ENCODE measurements around the gene PLD1. TPM values are rescaled to one million over a fixed set of nuclear protein-coding genes. Genes with fewer than 3 reads are reported as not detected.
"Not testable (repeated sequence)": the region's sequence is repeated elsewhere in the genome, so short reads cannot be mapped to it uniquely, and the experiment has no call there.

The PLD1 gene
- total RNA-seq, 1 donor from 2014 or later = 734 TPM

DNA sequence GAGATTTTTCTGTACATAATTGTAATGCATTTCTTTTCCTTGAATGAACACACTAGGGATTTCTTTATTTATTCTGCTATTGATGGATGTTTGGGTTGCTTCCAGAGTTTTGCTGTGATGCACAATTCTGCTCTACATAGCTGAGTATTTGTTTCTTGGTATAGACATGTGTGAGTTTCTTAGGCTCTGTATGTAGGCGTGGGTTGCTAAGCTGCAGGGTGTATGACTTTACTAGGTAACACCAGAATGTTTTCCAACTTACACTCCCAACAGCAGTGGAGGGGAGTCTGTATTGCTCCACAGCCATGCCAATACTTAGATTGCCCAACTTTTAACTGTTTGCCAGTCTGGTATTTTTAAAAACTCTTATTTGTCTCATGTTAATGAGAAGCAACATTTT is 194.6 kb downstream of the PLD1 start:
- no peak for DNase-seq (ENCODE audit: low spot score)

- no peak for DNase-seq (ENCODE audit: low spot score)
Measured at GRCh38 chr3:171615281-171615680, 195.0 kb downstream of the PLD1 start.

DNA sequence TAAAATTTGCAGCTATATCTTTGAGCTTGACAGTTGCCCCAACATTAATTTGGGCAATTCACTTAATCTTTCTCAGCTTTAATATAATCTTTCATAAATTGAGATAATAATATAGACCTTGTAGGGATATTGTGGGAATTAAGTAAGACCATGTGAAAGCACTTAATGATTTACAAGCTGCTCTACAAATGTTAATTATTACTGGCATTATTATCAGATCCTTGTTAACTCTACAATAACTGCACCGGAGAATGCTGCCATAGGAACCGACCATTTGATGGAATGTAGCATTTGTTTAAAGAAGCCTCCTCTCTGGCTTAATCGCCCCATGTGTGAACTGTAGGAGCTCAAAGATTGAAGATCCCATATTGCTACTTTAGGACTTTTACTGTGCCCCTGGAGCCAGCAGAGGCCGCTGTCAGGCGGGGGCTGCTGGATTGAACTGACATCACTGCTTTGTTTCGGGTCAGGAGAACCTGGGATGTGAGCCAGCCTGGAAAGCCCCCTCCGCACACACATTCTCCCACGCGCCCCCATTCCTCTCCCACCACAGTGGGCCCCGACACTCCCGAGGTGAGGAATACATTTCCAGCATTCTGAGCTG is 195.9 kb downstream of the PLD1 start:
- no peak for DNase-seq (ENCODE audit: low spot score)

GRCh38 chr3:171607452-171607851 is 202.8 kb downstream of the PLD1 start:
- no peak for DNase-seq (ENCODE audit: low spot score)

GRCh38 chr3:171606151-171606751 is 204.0 kb downstream of the PLD1 start:
- DNase-seq (ENCODE audit: low spot score) = no peak

DNA sequence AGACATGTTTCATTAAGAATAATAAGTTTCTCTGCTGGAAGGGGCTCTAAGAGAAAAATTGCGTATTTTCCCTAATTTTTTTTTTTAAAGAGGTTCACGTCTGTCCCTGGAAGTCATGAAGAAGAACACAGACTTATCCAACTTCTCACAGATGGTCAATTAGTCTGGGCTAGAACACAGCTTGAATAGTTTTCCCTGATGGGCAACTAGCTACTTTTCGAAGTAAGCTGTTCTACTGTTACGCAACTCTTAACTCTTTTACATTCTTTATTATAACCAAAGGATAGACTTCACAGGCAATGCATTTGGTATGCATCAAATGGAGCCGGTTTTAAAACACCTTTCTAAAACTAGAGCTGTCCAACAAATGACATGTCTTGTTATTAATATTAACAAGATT is 205.9 kb downstream of the PLD1 start:
- no peak for DNase-seq (ENCODE audit: low spot score)

- DNase-seq (ENCODE audit: low spot score) = no peak
Measured at GRCh38 chr3:171602072-171602471, 208.2 kb downstream of the PLD1 start.

DNA sequence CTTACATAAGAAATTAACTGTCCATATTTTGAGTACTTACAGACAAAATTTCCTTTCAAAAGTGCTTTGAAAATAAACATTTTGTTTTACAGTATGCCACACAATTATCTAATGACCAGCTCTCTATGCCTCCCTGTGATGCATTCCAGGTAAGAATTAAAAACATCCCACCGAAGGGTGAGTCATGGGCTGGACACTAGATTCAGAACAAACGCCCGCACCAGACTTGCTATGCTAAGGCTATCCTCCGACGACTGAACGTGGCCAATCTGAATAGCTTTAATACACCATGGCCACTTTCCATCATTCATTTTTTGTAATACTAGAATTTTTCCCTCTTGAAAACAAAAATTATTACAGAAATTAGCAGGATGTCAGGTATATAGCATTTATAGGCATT is 210.3 kb downstream of the PLD1 start:
- DNase-seq (ENCODE audit: low spot score) = no peak

DNA sequence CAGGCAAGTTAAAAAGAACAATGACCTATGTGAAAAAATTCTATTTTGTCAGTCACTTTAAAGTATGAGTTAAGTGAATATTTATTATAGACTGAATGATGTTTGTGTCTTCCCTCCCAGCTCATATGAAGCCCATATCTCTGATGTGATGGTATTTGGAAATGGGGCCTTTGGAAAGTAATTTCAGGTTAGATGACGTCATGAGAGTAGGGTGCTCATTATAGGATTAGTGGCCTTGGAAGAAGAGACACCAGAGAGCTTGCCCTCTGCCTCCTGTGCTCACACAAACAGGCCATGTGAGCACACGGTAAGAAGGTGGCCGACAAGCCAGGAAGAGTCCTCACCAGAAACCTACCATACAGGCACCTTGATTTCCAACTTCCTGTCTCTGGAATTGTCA is 211.3 kb downstream of the PLD1 start:
- no peak for DNase-seq (ENCODE audit: low spot score)

- no peak for DNase-seq (ENCODE audit: low spot score)
Measured at GRCh38 chr3:171592786-171593185, 217.5 kb downstream of the PLD1 start.

DNA sequence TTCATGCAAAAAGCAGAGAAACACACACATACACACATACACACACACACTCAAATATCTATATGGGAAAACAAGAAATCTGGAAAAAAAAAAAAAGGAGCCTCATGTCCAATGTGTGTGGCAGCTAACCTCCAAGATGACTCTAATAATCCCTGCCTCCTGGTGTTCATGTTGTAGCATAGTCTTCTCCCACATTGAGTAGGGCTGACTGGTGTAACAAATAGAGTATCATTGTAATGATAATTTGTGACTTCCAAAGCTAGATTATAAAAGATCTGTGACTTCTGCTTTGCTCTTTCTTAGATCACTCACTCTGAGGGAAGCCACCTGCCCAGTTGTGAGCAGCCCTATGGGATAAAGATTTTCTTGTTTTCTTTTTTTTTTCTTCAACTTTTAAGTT is 219.2 kb downstream of the PLD1 start:
- no peak for DNase-seq (ENCODE audit: low spot score)

GRCh38 chr3:171586274-171586673 is 224.0 kb downstream of the PLD1 start:
- DNase-seq (ENCODE audit: low spot score) = no peak

DNA sequence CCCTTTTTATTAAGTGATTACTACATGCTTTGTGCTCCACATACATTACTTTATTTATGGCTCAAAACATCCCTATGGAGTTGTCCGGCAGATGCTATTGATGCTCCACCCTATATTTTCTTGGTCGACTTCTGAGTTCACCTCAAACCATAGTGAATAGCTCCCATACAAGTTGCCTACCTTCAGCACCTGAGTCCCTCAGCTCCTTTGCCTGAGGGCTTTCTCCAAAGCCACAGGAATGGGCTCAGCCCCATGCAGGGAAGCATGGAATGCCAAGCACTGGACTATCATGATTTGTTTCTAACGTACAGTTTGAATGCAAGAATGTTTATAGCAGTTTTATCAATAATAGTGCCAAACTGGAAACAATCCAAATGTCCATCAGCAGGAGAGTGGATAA is 225.2 kb downstream of the PLD1 start:
- no peak for DNase-seq (ENCODE audit: low spot score)

- DNase-seq (ENCODE audit: low spot score) = no peak
Measured at GRCh38 chr3:171584100-171584499, 226.2 kb downstream of the PLD1 start.

GRCh38 chr3:171574556-171575240 is 235.6 kb downstream of the PLD1 start:
- no peak for DNase-seq (ENCODE audit: low spot score)

- DNase-seq (ENCODE audit: low spot score) = no peak
Measured at GRCh38 chr3:171569571-171570132, 240.6 kb downstream of the PLD1 start.

- DNase-seq (ENCODE audit: low spot score) = no peak
Measured at GRCh38 chr3:171568766-171569165, 241.5 kb downstream of the PLD1 start.

GRCh38 chr3:171566803-171567422 is 243.4 kb downstream of the PLD1 start:
- DNase-seq (ENCODE audit: low spot score) = no peak

DNA sequence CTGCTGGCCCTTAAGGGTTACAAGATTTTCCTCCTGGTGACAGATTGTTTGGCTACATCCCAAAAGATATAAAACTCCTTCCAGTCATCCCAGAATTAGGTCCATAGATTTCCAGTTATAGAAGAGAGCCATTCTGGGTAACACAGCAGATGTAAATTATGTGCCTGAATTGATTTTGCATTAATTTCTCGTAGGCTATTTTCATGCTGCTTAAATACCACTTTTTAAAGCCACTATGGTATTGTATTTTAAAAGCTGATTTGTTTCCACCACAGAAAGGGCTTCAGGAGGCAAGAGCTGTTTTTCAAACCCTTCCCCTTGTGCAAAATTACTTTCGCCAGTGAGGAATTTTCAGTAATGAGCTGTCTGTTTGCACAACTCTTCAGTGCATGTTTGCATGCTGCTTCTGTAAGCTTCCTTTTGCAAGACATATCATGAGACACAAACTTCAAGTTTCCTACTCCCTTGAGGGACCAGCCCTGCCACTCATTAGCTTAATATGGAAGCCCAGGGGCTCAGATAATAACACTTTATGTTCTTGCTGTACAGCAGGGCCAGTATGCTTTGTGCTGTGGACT is 244.7 kb downstream of the PLD1 start:
- DNase-seq (ENCODE audit: low spot score) = no peak

DNA sequence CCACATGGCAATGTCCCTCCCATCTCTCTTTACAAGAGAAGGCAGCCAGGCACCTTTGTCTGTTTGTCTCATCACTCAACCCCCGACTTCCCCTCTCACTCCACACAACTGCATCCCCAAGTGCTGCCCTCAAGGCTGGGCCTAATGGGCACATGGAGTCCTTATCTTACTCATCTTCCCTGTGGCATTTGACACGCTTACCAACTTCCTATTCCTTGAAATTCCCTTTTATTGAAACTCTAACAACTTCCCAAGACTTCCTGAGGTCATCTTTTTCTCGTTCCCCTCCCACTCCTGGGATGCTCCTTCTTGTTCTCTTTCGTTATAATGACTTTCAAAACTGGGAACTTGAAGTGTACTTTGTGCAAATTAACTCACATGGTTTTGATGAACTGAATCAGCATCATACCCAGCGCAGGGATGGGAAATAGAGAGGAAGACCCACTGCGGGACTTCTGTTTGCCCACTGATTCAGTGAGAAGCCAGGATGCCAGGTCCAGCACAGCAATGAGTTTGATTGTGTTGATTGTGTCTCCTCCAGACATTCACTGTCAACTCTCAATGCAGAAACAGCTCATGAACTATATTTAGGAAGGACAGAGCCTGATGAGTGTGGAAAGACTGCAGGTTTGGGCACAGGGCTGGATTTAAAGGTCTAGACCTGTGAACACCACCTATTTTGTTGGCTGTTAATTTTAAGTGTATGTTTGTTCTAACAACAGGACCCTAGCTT is 245.4 kb downstream of the PLD1 start:
- DNase-seq (ENCODE audit: low spot score) = no peak

- no peak for DNase-seq (ENCODE audit: low spot score)
Measured at GRCh38 chr3:171563298-171563697, 247.0 kb downstream of the PLD1 start.

GRCh38 chr3:171562459-171562858 is 247.8 kb downstream of the PLD1 start:
- not testable (repeated sequence) for DNase-seq (ENCODE audit: low spot score)
